Sigmoid colon (tissue), 7 donors: ENCODE data around the gene PIGM. TPM values are rescaled to one million over a fixed set of nuclear protein-coding genes. Genes with fewer than 3 reads are reported as not detected.

Source experiments
- DNase-seq: peaks from one replicate; pipeline ENCODE4 v3.0.0-alpha.2; 2019
- H3K27ac ChIP-seq, 4 donors: fragments of 200-600 bp; sonication (generic); one replicate each; pipeline ENCODE4 v1.5.1; 2016 to 2019; ENCODE audit warnings: mild to moderate bottlenecking in 1 of 4
- H3K27me3 ChIP-seq, 3 donors: fragments of 200-600 bp; sonication (generic); one replicate each; pipeline ENCODE4 v1.5.1; 2019; ENCODE audit warnings: mild to moderate bottlenecking in 1 of 3
- H3K36me3 ChIP-seq, 4 donors: fragments of 200-600 bp; sonication (generic); one replicate each; pipeline ENCODE4 v1.5.1; 2016 to 2019
- H3K4me1 ChIP-seq, 4 donors: fragments of 200-600 bp; sonication (generic); one replicate each; pipeline ENCODE4 v1.5.1; 2017 to 2019
- H3K4me3 ChIP-seq, 4 donors: fragments of 200-600 bp; sonication (generic); one replicate each; pipeline ENCODE4 v1.5.1; 2017 to 2019; ENCODE audit warnings: mild to moderate bottlenecking in 2 of 4, moderate library complexity in 1 of 4
- H3K9me3 ChIP-seq, 4 donors: fragments of 200-600 bp in 3 of 4; sonication (generic) in 3 of 4; one replicate each; pipeline versions ENCODE4 v1.5.1 to v1.6.1; 2013 to 2019
- EP300 ChIP-seq, 4 donors: sonication (generic); formaldehyde crosslinking; IDR thresholded peaks; one replicate each; pipeline ENCODE4 v1.6.1; 2017; ENCODE audit warnings: antibody characterized with exemption in 4 of 4
- POLR2A ChIP-seq, 2 donors: fragments of 450-650 bp; IDR thresholded peaks; one replicate each; pipeline ENCODE4 v1.6.1; 2016; ENCODE audit warnings: antibody characterized with exemption in 2 of 2, mild to moderate bottlenecking in 2 of 2, moderate library complexity in 2 of 2
- POLR2AphosphoS5 ChIP-seq, 4 donors: sonication (generic); formaldehyde crosslinking; IDR thresholded peaks; one replicate each; pipeline ENCODE4 v1.6.1; 2017; ENCODE audit warnings: antibody characterized with exemption in 4 of 4
- WGBS, 2 donors: extraction: QIAGEN DNeasy Blood & Tissue Kit; methylation state at CpG; one replicate each; pipeline ENCODE4 v1.1.7; 2013; 5-methylcytosine and 5-hydroxymethylcytosine counted together
- intact Hi-C: fragments of 100-400 bp; cut with DNase I; formaldehyde crosslinking; loops from one replicate; pipeline ENCODE4 v1.15.1; 2023
- polyA plus RNA-seq, 3 donors: library from polyadenylated mRNA; stranded (reverse); fragments of 200-250 nt; gene quantifications; one replicate each; pipeline ENCODE4 v1.2.3, GENCODE V29; 2013
- total RNA-seq, 4 donors: library from RNA; depleted of rRNA; stranded (reverse); fragments of >200 nt; gene quantifications; one replicate each; pipeline ENCODE4 v1.1.0, GENCODE V29; 2016
- TF ChIP-seq, protein P1 (sequence below), 4 experiments: fragments of 450-650 bp in 3 of 4; fragments of 200-600 bp in 1 of 4; IDR thresholded peaks; one replicate each; pipeline ENCODE4 v1.5.1; 2016 to 2019; ENCODE audit warnings: antibody characterized with exemption in 4 of 4, mild to moderate bottlenecking in 3 of 4, moderate library complexity in 2 of 4
- donor health status: healthy with polysubstance abuse.
- donor health status: Bipolar disorder and iron deficiency.
- donor health status: healthy.

Gene PIGM
- total and polyA plus RNA-seq, 7 donors = 0.60 to 4.7 (median 3.6) TPM

DNA sequence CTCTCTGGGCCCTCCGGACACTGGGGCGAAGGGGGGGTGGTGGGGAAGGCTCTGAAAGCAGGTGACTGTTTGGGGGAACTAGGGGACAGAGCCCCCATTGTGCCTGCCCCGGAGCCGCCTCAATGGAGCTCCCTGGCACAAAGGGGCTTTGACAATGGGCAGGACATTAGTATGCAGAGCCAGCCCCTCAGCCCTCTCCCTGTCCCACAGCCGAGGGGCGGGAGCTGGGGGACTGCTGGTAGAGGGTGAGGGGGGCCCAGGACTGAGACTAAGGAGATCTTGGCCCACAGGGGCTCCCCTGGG is 30.4 kb upstream of the PIGM start:
- Histone ChIP-seq H3K4me1 (no peaks in the 10 kb centered on the region), H3K27me3 (peaks cover 0 to 4% (median 3%) of the 10 kb centered on the region in 3 donors), H3K9me3 (no peaks in the 10 kb centered on the region), H3K36me3 (no peaks in the 10 kb centered on the region), H3K4me3 (no peak overlapping the region), H3K27ac (no peak overlapping the region)
- no peak for TF ChIP-seq POLR2AphosphoS5 (IDR thresholded peaks at IDR 0.05)
- TF ChIP-seq, protein P1, sequence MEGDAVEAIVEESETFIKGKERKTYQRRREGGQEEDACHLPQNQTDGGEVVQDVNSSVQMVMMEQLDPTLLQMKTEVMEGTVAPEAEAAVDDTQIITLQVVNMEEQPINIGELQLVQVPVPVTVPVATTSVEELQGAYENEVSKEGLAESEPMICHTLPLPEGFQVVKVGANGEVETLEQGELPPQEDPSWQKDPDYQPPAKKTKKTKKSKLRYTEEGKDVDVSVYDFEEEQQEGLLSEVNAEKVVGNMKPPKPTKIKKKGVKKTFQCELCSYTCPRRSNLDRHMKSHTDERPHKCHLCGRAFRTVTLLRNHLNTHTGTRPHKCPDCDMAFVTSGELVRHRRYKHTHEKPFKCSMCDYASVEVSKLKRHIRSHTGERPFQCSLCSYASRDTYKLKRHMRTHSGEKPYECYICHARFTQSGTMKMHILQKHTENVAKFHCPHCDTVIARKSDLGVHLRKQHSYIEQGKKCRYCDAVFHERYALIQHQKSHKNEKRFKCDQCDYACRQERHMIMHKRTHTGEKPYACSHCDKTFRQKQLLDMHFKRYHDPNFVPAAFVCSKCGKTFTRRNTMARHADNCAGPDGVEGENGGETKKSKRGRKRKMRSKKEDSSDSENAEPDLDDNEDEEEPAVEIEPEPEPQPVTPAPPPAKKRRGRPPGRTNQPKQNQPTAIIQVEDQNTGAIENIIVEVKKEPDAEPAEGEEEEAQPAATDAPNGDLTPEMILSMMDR (IDR thresholded peaks at IDR 0.05) = no peak
- no peak for TF ChIP-seq EP300 (IDR thresholded peaks at IDR 0.05)
- no peak for TF ChIP-seq POLR2A (IDR thresholded peaks at IDR 0.05)
- DNase-seq = peak; percentile 69
- WGBS, 2 donors = 78 to 90% methylated on average over 6 of the region's 6 CpGs
- intact Hi-C loops = no loop called here

DNA sequence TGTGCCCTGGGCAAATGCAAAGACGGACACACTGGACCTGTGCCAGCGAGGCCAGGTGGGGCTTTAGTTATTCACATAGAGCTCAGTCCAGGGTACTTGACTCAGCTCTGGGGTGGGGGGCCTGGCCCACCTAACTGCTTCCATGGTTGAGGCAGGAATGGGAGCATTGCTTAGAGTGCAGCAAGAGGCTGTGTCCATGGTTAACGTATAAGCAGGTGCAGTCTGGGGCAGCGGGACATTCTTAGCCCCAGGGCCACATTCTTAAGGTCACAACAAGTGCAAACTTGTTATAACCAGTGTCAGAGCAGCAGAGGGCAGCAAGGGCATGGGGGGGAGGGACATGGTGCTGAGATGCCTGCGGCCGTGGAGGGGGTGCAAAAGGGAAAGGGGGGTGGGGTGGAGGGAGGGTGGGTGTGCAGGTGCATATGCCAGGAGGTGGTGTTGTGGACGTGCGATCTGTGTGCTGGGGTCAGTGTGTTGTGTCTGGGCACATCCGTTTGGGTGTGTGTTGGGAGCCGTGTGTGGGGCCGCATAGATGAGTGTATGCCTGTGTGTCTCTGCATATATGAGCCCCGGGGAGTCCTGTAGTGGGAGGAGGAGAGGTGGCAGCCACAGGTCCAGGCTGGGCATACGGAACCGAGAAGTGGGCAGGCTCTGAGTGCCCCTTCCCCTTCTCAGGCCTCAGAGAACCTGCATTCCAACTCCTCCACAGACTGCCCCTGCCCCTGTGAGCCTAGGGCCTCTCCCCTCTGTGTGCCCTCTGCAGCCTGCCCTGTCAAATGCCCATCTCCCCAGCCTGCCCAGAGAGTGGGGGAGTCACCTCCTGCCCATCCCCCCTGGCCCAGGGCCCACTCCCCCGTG is 29.8 kb upstream of the PIGM start:
- H3K36me3 ChIP-seq = no peaks in the 10 kb centered on the region
- peaks cover 0 to 4% (median 3%) of the 10 kb centered on the region in 3 donors for H3K27me3 ChIP-seq
- no peaks in the 10 kb centered on the region for H3K9me3 ChIP-seq
- intact Hi-C loops = no loop called here
- H3K27ac ChIP-seq = no peak overlapping the region
- TF ChIP-seq, protein P1 (IDR thresholded peaks at IDR 0.05) = no peak
- TF ChIP-seq EP300 (IDR thresholded peaks at IDR 0.05) = no peak
- TF ChIP-seq POLR2AphosphoS5 (IDR thresholded peaks at IDR 0.05) = no peak
- WGBS, 2 donors = 60 to 68% methylated on average over 15 of the region's 15 CpGs
- H3K4me3 ChIP-seq = no peak overlapping the region
- H3K4me1 ChIP-seq = no peaks in the 10 kb centered on the region
- DNase-seq = no peak

DNA sequence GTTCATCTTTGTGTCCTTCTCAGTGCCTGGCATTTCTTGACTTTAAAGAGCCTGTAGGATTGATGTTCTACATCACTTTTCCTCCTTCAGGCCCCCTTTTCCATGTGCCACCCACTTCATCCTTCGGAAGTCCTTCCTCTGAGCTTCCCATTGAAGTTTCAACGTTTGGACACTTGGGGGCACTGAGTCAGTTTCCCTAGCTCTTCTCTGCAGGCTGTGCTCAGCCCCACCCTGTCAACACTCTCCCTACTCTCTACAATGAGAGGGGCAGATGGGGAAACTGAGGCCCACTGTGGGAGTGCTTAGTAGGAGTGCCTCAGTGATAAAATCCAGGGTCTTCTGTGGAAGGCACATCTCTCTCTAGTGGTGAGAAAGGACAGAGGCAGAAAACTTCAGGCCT is 26.3 kb upstream of the PIGM start:
- 36 to 49% methylated on average over 2 of the region's 2 CpGs for WGBS, 2 donors
- H3K27me3 ChIP-seq = peaks cover 0 to 4% (median 3%) of the 10 kb centered on the region in 3 donors

DNA sequence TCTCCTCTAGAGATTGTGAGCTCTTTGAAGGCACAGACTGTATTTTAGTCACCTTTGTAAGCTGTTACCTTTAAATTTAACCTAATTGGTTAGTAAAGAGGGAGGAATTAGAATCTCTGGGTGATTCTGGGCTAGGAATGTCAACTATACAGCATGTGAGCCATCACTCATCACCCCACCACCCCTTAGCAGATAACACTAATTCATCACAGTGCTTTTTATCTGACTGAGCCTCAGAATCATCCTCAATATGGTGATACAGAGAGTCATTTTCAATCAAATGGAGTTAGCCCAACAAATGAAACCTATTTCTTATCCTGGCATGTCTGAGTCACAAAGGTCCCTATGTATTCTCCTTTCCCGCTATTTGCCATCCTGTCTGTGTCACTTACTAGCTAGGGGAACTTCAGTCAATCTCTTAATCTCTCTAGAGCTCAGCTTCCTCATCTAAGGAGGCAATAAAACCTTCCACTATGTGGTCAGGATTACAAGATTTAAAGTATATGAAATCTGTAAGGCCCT is 24.9 kb upstream of the PIGM start:
- Histone ChIP-seq H3K4me1 (no peaks in the 10 kb centered on the region), H3K9me3 (no peaks in the 10 kb centered on the region), H3K27me3 (no peaks in the 10 kb centered on the region), H3K36me3 (no peaks in the 10 kb centered on the region), H3K4me3 (no peak overlapping the region), H3K27ac (no peak overlapping the region)
- intact Hi-C loops = no loop called here
- 77 to 80% methylated on average over 1 of the region's 1 CpG for WGBS, 2 donors
- TF ChIP-seq POLR2A (IDR thresholded peaks at IDR 0.05) (no peak), EP300 (IDR thresholded peaks at IDR 0.05) (no peak), POLR2AphosphoS5 (IDR thresholded peaks at IDR 0.05) (no peak)
- TF ChIP-seq, protein P1 (IDR thresholded peaks at IDR 0.05) = no peak
- DNase-seq = no peak

More for the DNA sequence above, 26.3 kb upstream of the PIGM start:
- no peaks in the 10 kb centered on the region for H3K4me1 ChIP-seq
- no peaks in the 10 kb centered on the region for H3K9me3 ChIP-seq
- H3K36me3 ChIP-seq = no peaks in the 10 kb centered on the region
- H3K4me3 ChIP-seq = no peak overlapping the region
- TF ChIP-seq, protein P1 (IDR thresholded peaks at IDR 0.05) = peak in 1 of 4 experiments; percentile 14
- TF ChIP-seq POLR2A (IDR thresholded peaks at IDR 0.05) = no peak
- no peak for TF ChIP-seq POLR2AphosphoS5 (IDR thresholded peaks at IDR 0.05)
- TF ChIP-seq EP300 (IDR thresholded peaks at IDR 0.05) = no peak
- no peak for DNase-seq
- intact Hi-C loops = no loop called here
- H3K27ac ChIP-seq = no peak overlapping the region
